Karpas-422 (cell line): ENCODE results near the gene PCDHGA8. TPM values are rescaled to one million over a fixed set of nuclear protein-coding genes. Genes with fewer than 3 reads are reported as not detected.
"Not testable (repeated sequence)": the region's sequence is repeated elsewhere in the genome, so short reads cannot be mapped to it uniquely, and the experiment has no call there.

Experiments used
- DNase-seq: peaks from one replicate; pipeline ENCODE4 v3.0.0-alpha.2; 2015
- H2AFZ ChIP-seq: fragments of 200-600 bp; sonication (generic); 2 replicates; pipeline ENCODE4 v1.6.1; 2014; ENCODE audit warnings: antibody characterized with exemption, low read length, mixed read lengths
- H3K27ac ChIP-seq: fragments of 200-600 bp; sonication (generic); 2 replicates; pipeline ENCODE4 v1.5.1; 2014; ENCODE audit warnings: mild to moderate bottlenecking, low read length, moderate library complexity
- H3K27me3 ChIP-seq: fragments of 200-600 bp; sonication (generic); 2 replicates; pipeline ENCODE4 v1.6.1; 2014; ENCODE audit warnings: low read length, mixed read lengths
- H3K36me3 ChIP-seq: fragments of 200-600 bp; sonication (generic); 2 replicates; pipeline ENCODE4 v1.6.1; 2014; ENCODE audit warnings: low read length, mixed read lengths; ENCODE audit not compliant: insufficient read depth
- H3K4me1 ChIP-seq: fragments of 200-600 bp; sonication (generic); 2 replicates; pipeline ENCODE4 v1.6.1; 2014; ENCODE audit warnings: mild to moderate bottlenecking, low read length, mixed read lengths
- H3K4me2 ChIP-seq: fragments of 200-600 bp; sonication (generic); 2 replicates; pipeline ENCODE4 v1.6.1; 2014; ENCODE audit warnings: low read length, low read depth, mild to moderate bottlenecking; ENCODE audit not compliant: poor library complexity, severe bottlenecking
- H3K4me3 ChIP-seq: fragments of 200-600 bp; sonication (generic); 2 replicates; pipeline ENCODE4 v1.5.1; 2014; ENCODE audit warnings: mild to moderate bottlenecking, antibody characterized with exemption, low read length, mixed read lengths
- H3K79me2 ChIP-seq: fragments of 200-600 bp; sonication (generic); 2 replicates; pipeline ENCODE4 v1.6.1; 2014; ENCODE audit warnings: mild to moderate bottlenecking, low read length, mixed read lengths
- H3K9ac ChIP-seq: fragments of 200-600 bp; sonication (generic); 2 replicates; pipeline ENCODE4 v1.6.0; 2014; ENCODE audit warnings: low read length
- H3K9me2 ChIP-seq: fragments of 200-600 bp; sonication (generic), shearing (Covaris generic); replicated peaks from 2 replicates; pipeline ENCODE4 v1.6.0; 2014; ENCODE audit warnings: mild to moderate bottlenecking, low read length, moderate library complexity; ENCODE audit not compliant: insufficient read depth
- H3K9me3 ChIP-seq: fragments of 300-700, 200-600 bp; sonication (generic); 2 replicates; pipeline ENCODE4 v1.6.1; 2014; ENCODE audit warnings: low read length, mixed read lengths
- H4K20me1 ChIP-seq: fragments of 200-600 bp; sonication (generic); 2 replicates; pipeline ENCODE4 v1.6.1; 2014; ENCODE audit warnings: mild to moderate bottlenecking, antibody characterized with exemption, low read length, low read depth; ENCODE audit not compliant: insufficient read depth
- total RNA-seq: library from RNA; depleted of rRNA; stranded (reverse); fragments of >200 nt; shearing (Covaris generic); gene quantifications from 2 replicates; pipeline ENCODE4 v1.2.3, GENCODE V29; 2014; ENCODE audit warnings: low replicate concordance

Gene PCDHGA8
- total RNA-seq, 1 experiment from 2014 or later: 9.6 TPM

- no peaks in the 10 kb centered on the region for H3K4me1 ChIP-seq
- H3K9me2 ChIP-seq: no peaks in the 10 kb centered on the region
- H3K4me3 ChIP-seq: no peak overlapping the region
- no peak for DNase-seq
- no peak overlapping the region for H2AFZ ChIP-seq
- H3K9me3 ChIP-seq: peaks cover 19% of the 10 kb centered on the region
- no peaks in the 10 kb centered on the region for H3K79me2 ChIP-seq
- no peak overlapping the region for H3K9ac ChIP-seq
- no peaks in the 10 kb centered on the region for H4K20me1 ChIP-seq
- H3K27ac ChIP-seq: no peak overlapping the region
- H3K4me2 ChIP-seq: no peak overlapping the region
- H3K27me3 ChIP-seq: no peaks in the 10 kb centered on the region
- H3K36me3 ChIP-seq: peaks cover 27% of the 10 kb centered on the region; the same call in 1 of the 2 replicates
Observed at GRCh38 chr5:141393267-141393666, 834 bp downstream of the PCDHGA8 start.

- H3K79me2 ChIP-seq, H3K4me2 ChIP-seq, DNase-seq, H3K27ac ChIP-seq, H3K4me3 ChIP-seq, H3K9me2 ChIP-seq, H3K4me1 ChIP-seq, H4K20me1 ChIP-seq, H3K27me3 ChIP-seq, H2AFZ ChIP-seq, H3K9ac ChIP-seq: not testable (repeated sequence)
- Histone ChIP-seq H3K36me3 (peaks cover 37% of the 10 kb centered on the region), H3K9me3 (peaks cover 23% of the 10 kb centered on the region)
Observed at GRCh38 chr5:141394401-141395187, 2.2 kb downstream of the PCDHGA8 start.

GRCh38 chr5:141397756-141398551 is 5.5 kb downstream of the PCDHGA8 start, which contains the start of gene PCDHGB5:
Gene PCDHGB5 (plus strand): TSS chr5:141397947. CDS start chr5:141398128, 181 bp downstream.
- Histone ChIP-seq H3K9me3 (peaks cover 21% of the 10 kb centered on the region), H3K4me3 (peak within 1 kb of the TSS; percentile 51; the same call in 1 of the 2 replicates), H3K36me3 (peaks cover 29% of the 10 kb centered on the region), H3K4me2 (peak within 1 kb of the TSS; percentile 17), H3K79me2 (peaks cover 22% of the 10 kb centered on the region), H3K9ac (peak within 1 kb of the TSS; percentile 49)
- not testable (repeated sequence) for H3K9me2 ChIP-seq, H4K20me1 ChIP-seq, H3K27me3 ChIP-seq, H2AFZ ChIP-seq, H3K27ac ChIP-seq, H3K4me1 ChIP-seq
- DNase-seq: peak; percentile 78

DNA sequence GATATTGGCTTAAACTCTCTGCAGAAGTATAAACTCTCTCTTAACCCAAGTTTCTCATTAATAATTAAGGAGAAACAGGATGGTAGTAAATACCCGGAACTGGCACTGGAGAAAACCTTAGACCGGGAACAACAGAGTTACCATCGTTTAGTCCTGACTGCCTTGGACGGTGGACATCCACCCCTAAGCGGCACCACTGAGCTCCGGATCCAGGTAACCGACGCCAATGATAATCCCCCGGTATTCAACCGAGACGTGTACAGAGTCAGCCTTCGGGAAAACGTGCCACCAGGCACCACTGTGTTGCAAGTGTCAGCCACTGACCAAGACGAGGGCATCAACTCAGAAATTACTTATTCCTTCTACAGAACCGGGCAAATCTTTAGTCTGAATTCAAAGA is 6.2 kb downstream of the PCDHGA8 start:
- peaks cover 17% of the 10 kb centered on the region for H3K9me3 ChIP-seq
- no peak overlapping the region for H2AFZ ChIP-seq
- H3K4me2 ChIP-seq: no peak overlapping the region
- no peaks in the 10 kb centered on the region for H3K4me1 ChIP-seq
- H3K27me3 ChIP-seq: no peaks in the 10 kb centered on the region
- peak overlapping the region; percentile 15; the same call in 1 of the 2 replicates for H3K4me3 ChIP-seq
- H3K79me2 ChIP-seq: peaks cover 22% of the 10 kb centered on the region
- peaks cover 29% of the 10 kb centered on the region for H3K36me3 ChIP-seq
- no peak overlapping the region for H3K27ac ChIP-seq
- H4K20me1 ChIP-seq: no peaks in the 10 kb centered on the region
- no peak overlapping the region for H3K9ac ChIP-seq
- no peaks in the 10 kb centered on the region for H3K9me2 ChIP-seq
- no peak for DNase-seq

- H3K4me3 ChIP-seq: no peak overlapping the region
- H3K36me3 ChIP-seq: peaks cover 29% of the 10 kb centered on the region
- no peak for DNase-seq
- no peak overlapping the region for H2AFZ ChIP-seq
- peaks cover 29% of the 10 kb centered on the region for H3K79me2 ChIP-seq
- H3K27ac ChIP-seq: no peak overlapping the region
- no peaks in the 10 kb centered on the region for H3K9me2 ChIP-seq
- no peak overlapping the region for H3K9ac ChIP-seq
- no peak overlapping the region for H3K4me2 ChIP-seq
- H4K20me1 ChIP-seq: no peaks in the 10 kb centered on the region
- H3K9me3 ChIP-seq: peaks cover 16% of the 10 kb centered on the region
- no peaks in the 10 kb centered on the region for H3K4me1 ChIP-seq
- no peaks in the 10 kb centered on the region for H3K27me3 ChIP-seq
Observed at GRCh38 chr5:141399555-141400258, 7.3 kb downstream of the PCDHGA8 start.

GRCh38 chr5:141402553-141403243 is 10.3 kb downstream of the PCDHGA8 start, which contains the start of gene PCDHGA9:
Gene PCDHGA9 (plus strand): TSS chr5:141402778. CDS start chr5:141402953, 175 bp downstream.
- Histone ChIP-seq H3K9me3 (peaks cover 23% of the 10 kb centered on the region), H3K36me3 (peaks cover 29% of the 10 kb centered on the region), H3K4me2 (no peak within 1 kb of the TSS), H2AFZ (no peak within 1 kb of the TSS), H3K4me3 (no peak within 1 kb of the TSS), H3K79me2 (peaks cover 54% of the 10 kb centered on the region), H3K27ac (no peak within 1 kb of the TSS), H3K27me3 (no peaks in the 10 kb centered on the region), H3K4me1 (no peaks in the 10 kb centered on the region), H3K9me2 (no peaks in the 10 kb centered on the region), H3K9ac (no peak within 1 kb of the TSS), H4K20me1 (no peaks in the 10 kb centered on the region)
- no peak for DNase-seq

GRCh38 chr5:141403387-141403786 is 11.0 kb downstream of the PCDHGA8 start:
- Histone ChIP-seq H3K27me3 (no peaks in the 10 kb centered on the region), H3K9me2 (no peaks in the 10 kb centered on the region)

More at GRCh38 chr5:141403387-141403786, 11.0 kb downstream of the PCDHGA8 start:
- H3K27ac ChIP-seq: no peak overlapping the region
- no peak overlapping the region for H3K9ac ChIP-seq
- H3K4me1 ChIP-seq: no peaks in the 10 kb centered on the region
- H3K36me3 ChIP-seq: peaks cover 29% of the 10 kb centered on the region
- H3K79me2 ChIP-seq: peaks cover 55% of the 10 kb centered on the region
- no peak for DNase-seq
- no peak overlapping the region for H3K4me2 ChIP-seq
- no peaks in the 10 kb centered on the region for H4K20me1 ChIP-seq
- H3K4me3 ChIP-seq: no peak overlapping the region
- peaks cover 23% of the 10 kb centered on the region for H3K9me3 ChIP-seq
- H2AFZ ChIP-seq: no peak overlapping the region
